ES-I3 (cell line): Measurements from ENCODE around the gene KLK13.
A peak's percentile ranks its signal among the peaks of the same experiment; 100 is the strongest.

Experiments used
- H3K36me3 ChIP-seq: 2 replicates; pipeline ENCODE4 v1.6.1; 2013; ENCODE audit warnings: mild to moderate bottlenecking, low read length, control low read depth, moderate library complexity; ENCODE audit not compliant: insufficient read depth
- H3K4me1 ChIP-seq: 2 replicates; pipeline ENCODE4 v1.6.1; 2013; ENCODE audit warnings: mild to moderate bottlenecking, control low read depth, low read length; ENCODE audit not compliant: insufficient read depth
- H3K9ac ChIP-seq: 2 replicates; pipeline ENCODE4 v1.6.1; 2013; ENCODE audit warnings: low read depth, mild to moderate bottlenecking, low read length, moderate library complexity
- H3K9me3 ChIP-seq: 2 replicates; pipeline ENCODE4 v1.6.1; 2013; ENCODE audit warnings: mild to moderate bottlenecking, low read length, moderate library complexity; ENCODE audit not compliant: control insufficient read depth, insufficient read depth

The KLK13 gene

DNA sequence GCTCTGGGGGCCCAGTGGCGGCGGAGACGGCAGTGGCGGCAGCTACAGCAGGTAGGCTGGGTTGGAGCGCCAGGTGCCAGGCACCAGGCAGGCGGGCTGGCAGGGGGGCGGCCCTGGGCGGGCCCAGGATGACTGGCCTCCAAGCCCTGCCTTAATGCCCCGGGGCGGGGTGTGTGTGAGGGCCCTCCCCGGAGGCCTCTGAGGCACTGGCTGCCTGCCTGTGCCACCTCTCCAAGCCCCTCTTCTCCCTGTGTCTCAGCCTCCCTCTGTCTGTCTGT is 38.4 kb downstream of the KLK13 start, which contains the start of gene KLK11:
Gene KLK11, minus strand, starts transcription at position 63 of the 278 bp plus-strand sequence. CDS start 985 bp downstream, outside the sequence.
- peaks cover 22% of the 10 kb centered on the region for H3K4me1 ChIP-seq
- H3K9me3 ChIP-seq: no peaks in the 10 kb centered on the region
- no peaks in the 10 kb centered on the region for H3K36me3 ChIP-seq
- no peak within 1 kb of the TSS; the same call in 1 of the 2 replicates for H3K9ac ChIP-seq

DNA sequence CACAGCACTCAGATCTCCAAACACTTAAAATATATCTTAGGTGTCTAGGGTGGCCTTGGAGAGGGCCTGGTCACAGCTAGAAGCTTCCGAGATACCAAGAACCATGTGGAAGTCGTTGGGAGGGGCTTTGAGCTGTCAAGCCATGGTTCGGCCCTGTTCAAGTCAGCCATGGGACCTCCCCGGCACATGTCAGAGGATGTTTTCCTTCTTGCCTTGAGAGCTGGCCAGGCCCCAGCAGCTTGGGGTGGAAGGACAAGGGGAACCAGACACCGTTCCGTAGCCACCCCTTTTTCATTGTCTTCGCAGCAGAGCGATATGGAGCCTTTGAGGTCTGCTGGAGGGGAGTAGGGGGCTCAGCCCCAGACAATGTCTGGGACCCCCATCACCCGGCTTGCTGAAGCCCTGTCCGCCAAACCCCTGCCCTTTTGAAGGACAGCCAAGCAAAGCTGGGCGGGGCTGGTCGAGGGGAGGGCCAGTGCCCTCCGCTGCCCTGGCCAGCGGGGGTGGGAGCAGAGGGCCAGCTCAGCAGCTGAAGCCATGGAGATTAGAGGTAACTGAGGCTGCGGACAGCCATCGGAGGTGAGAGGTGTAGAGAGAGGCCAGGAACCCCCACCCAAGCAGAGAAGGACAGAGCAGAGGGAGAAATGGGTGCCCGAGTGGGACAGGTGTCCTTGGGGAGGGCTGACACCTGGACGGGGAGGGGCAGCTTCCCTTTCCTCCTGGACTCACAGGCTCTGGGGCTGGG is 38.9 kb downstream of the KLK13 start:
- Histone ChIP-seq H3K4me1 (peaks cover 27% of the 10 kb centered on the region), H3K9me3 (no peaks in the 10 kb centered on the region), H3K9ac (no peak overlapping the region), H3K36me3 (no peaks in the 10 kb centered on the region)

DNA sequence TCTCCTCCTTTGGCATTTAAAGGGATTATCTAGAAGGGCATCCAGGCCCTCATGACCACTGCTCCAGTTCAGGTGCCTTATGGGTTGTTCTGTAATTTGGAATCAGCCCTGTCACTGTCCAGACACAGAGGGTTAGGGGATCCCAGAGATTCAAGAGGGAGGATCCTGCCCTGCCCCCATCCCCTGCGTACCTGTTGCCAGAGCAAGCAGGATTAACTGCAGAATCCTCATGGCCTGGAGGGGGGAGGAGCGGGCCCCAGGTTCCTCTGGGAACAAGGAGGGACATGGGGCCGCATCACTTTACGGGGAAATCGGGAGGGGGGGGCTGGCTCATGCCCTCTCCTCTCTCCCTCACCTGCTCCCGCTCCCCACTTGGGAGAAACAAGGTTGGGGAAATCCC is 39.5 kb downstream of the KLK13 start:
- H3K4me1 ChIP-seq: peaks cover 27% of the 10 kb centered on the region
- H3K36me3 ChIP-seq: no peaks in the 10 kb centered on the region
- no peaks in the 10 kb centered on the region for H3K9me3 ChIP-seq
- H3K9ac ChIP-seq: no peak overlapping the region

DNA sequence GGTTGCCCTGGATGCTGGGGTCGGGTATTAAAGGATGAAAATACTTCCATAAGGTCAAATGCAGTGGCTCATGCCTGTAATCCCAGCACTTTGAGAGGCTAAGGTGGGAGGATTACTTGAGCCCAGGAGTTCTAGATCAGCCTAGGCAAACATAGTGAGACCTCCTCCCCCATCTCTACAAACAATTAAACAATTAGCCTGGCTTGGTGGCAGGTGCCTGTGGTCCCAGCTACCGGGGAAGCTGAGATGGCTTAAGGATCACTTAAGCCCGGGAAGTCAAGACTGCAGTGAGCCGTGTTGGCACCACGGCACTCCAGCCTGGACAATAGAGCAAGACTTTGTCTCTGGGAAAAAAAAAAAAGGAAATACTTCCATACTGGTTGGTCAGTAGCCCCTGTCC is 40.0 kb downstream of the KLK13 start:
- Histone ChIP-seq H3K9ac (no peak overlapping the region), H3K36me3 (no peaks in the 10 kb centered on the region), H3K9me3 (no peaks in the 10 kb centered on the region), H3K4me1 (peaks cover 27% of the 10 kb centered on the region)

DNA sequence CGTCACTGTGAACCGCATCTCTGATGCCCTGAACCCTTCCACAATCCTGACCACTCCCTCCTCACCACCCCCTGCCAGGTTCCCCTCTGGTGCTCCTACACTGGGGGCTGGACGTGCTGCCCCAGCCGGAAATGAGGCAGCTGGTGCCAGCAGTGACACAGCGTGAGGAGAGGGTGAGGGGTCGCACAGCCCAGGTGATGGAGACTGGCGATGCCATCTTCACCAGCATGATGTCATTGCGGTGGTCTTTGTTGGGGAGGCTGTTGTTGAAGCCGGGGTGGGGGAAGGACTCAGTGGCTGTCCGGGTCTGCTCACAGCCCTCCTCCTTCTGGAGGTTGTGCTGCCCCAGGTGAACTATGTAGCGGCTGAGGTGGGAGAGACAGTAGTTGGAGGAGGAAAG is 40.9 kb downstream of the KLK13 start:
- Histone ChIP-seq H3K9ac (no peak overlapping the region), H3K9me3 (no peaks in the 10 kb centered on the region), H3K4me1 (peaks cover 27% of the 10 kb centered on the region), H3K36me3 (no peaks in the 10 kb centered on the region)

DNA sequence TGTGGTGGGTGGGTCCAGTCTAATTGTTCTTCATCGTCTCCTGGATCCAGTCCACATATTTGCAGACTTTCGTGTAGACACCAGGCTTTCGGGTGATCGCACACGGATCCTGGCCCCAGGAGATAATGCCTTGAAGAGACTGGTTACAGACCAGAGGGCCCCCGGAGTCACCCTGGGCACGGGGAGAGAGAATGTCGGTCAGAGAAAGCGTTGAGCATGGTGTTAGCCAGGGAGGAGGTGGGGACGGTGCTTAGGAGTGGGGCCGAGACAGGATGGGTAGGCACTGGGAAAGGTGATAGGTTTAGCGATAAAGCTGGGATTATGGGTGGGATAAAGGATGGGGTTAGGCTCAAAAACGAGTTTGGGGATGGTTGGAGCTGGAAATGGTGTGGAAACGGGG is 42.4 kb downstream of the KLK13 start:
- H3K4me1 ChIP-seq: peaks cover 27% of the 10 kb centered on the region
- H3K36me3 ChIP-seq: no peaks in the 10 kb centered on the region
- no peaks in the 10 kb centered on the region; the same call in 1 of the 2 replicates for H3K9me3 ChIP-seq
- no peak overlapping the region for H3K9ac ChIP-seq

DNA sequence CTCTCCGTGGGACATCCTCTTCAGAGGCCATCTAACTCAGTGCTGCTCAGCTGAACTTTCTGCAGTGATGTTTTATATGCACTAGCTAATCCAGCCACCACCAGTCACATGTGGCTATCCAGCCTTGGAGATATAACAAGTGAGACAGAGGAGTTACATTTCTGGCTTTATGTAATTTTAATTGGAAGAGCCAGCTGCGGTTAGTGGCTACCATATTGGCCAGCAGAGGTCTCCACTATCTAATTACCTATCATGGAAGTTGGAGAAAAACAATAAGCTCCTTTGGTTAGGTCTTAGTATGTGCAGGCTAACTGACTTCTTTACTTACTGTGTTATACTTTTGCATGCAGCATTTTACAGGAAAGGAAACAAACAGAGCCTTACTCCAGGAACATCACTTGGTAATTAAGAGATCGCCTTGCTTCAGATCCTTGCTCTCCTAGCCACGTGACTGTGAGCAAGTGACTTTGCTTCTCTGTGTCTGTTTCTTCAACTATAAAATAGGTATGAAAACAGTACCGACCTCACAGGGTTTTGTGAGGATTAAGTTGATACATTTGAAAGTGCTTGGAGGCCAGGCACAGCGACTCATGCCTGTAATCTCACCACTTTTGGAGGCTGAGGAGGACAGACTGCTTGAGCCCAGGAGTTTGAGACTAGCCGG is 43.8 kb downstream of the KLK13 start:
- no peaks in the 10 kb centered on the region; the same call in 1 of the 2 replicates for H3K9me3 ChIP-seq
- H3K9ac ChIP-seq: no peak overlapping the region
- peaks cover 14% of the 10 kb centered on the region; the same call in 1 of the 2 replicates for H3K4me1 ChIP-seq
- no peaks in the 10 kb centered on the region for H3K36me3 ChIP-seq

DNA sequence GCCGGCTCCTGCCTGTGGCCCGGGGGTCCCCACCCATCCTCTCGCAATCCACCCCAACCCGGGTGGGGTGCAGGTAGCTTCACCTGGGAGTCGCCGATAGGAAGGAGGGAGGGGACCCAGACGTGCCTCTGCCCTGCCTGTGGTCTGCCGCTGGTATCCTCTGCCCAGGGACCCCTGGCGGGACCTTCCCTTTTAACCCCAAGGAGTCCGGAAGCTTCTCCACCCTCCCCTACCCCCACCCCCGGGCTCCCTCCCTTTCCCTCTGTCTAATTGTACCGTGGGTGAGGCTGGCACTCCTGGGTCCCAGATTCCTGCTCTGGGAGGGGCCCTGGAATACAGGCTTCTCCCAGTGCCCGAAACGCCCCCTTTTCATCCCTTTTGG is 45.4 kb downstream of the KLK13 start, which contains the start of gene KLK10:
Gene KLK10, minus strand, starts transcription at position 166 of the 382 bp plus-strand sequence. CDS start 579 bp downstream, outside the sequence.
- Histone ChIP-seq H3K36me3 (no peaks in the 10 kb centered on the region), H3K9ac (peak within 1 kb of the TSS; percentile 67), H3K4me1 (peaks cover 5% of the 10 kb centered on the region; the same call in 1 of the 2 replicates), H3K9me3 (no peaks in the 10 kb centered on the region; the same call in 1 of the 2 replicates)

DNA sequence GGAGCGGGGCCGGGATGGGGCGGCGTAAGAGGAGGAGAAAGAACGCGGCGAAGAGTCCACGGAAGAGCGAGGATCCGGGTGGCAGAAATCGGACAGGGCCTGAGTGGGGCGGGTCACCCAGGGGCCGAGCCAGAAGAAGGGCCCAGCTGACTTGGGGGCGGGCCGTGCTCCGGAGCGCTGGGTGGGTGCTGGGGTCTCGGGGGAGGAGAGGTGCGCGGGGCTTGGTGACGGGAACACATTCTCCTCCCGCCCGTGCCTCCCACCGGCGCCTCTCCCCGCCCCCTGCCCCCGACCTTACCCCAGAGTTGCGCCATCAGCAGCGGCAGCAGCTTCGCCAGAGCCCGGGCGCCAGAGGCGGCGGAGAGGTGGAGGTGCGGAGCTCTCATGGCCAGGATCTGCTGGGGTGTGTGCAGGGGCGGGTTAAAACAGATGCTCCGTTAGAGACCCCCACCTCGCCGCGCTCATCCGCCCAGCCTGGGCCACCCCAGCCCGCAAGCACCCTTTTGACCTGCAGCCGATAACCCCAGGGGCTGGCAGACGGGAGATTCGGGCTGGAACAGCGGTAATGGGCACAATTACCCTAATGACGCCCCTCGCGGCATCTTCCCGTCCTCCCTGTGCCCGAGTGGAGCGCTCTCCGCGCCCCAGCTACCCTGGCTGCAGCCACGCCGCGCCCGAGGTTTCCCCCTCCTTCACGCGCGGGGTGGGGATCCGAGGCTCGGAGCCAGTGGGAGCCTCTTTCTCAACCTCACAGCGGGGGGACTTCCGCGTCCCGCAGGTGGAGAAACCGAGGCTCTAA is 45.9 kb downstream of the KLK13 start:
- peaks cover 5% of the 10 kb centered on the region; the same call in 1 of the 2 replicates for H3K4me1 ChIP-seq
- no peaks in the 10 kb centered on the region; the same call in 1 of the 2 replicates for H3K9me3 ChIP-seq
- peak overlapping the region; percentile 67 for H3K9ac ChIP-seq
- no peaks in the 10 kb centered on the region for H3K36me3 ChIP-seq

DNA sequence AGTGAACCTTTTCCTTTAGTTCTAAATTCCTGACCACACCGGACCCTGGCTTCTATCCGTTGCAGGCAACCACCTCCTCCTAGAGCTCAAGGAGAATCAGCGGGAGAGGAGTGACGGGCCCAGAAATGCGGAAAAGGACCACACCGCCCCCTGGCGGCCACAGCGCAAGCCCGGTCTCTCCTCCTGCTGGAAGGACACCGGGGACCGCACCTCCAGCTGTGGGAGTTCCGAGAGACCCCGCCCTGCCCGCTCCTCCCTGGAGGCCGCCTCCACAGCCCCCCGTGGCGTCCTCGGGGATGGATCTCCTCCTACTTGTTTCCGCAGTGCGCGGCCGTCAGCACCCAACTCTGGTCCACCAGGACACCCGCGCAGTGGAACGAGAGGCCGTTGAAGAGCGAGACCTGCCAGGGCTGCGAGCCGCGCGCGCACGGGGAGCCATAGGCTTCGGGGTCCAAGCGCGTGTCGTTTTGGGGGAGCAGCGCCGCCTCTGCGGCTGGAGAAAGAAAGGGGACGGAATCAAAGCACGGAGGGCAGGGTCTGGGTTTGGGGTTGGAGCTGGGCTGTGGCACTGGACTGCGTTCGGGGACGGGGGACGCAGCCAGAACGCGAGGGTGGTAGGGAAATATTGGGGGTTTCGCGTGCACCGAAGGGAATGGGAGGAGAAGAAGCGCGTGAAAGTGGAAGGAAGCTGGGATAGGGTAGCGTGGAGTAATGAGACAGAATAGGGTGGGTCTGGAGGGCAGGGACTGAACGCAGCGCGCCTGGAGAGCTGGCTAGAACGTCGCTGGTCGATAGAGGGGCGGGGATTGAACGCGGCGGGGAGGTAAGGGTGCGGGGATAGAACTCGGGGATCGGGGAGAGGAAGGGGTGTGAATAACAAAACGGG is 47.9 kb downstream of the KLK13 start:
- H3K9ac ChIP-seq: peak overlapping the region; percentile 66

DNA sequence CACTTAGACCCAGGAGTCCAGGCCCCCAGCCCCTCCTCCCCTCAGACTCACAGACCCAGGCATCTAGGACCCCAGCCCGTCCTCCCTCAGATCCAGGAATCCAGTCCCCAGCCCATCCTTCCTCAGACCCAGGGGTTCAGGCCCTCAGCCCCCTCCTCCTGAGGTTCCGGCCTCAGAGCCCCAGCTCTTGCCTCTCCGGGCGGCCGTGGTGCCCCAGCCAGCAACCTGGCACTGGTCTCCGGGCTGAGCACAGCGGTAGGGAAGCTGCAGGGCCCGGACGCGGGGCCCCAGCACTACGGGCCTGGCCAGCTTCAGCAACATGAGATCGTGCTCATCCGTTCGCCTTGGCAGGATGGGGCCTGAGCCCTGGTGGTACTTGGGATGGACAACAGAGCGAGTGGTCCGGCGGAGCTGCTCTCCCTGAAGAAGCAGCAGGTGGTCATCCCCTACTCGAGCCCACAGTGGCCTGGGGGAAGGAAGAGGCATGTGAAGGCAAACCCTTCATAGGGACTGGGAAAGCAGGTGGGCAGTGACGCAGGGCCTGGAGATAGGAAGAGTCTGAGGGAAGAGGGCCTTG is 49.1 kb downstream of the KLK13 start:
- Histone ChIP-seq H3K9me3 (no peaks in the 10 kb centered on the region; the same call in 1 of the 2 replicates), H3K36me3 (no peaks in the 10 kb centered on the region), H3K4me1 (no peaks in the 10 kb centered on the region), H3K9ac (no peak overlapping the region)

More for the DNA sequence above, 47.9 kb downstream of the KLK13 start:
- Histone ChIP-seq H3K4me1 (peaks cover 5% of the 10 kb centered on the region; the same call in 1 of the 2 replicates), H3K36me3 (no peaks in the 10 kb centered on the region), H3K9me3 (no peaks in the 10 kb centered on the region; the same call in 1 of the 2 replicates)

DNA sequence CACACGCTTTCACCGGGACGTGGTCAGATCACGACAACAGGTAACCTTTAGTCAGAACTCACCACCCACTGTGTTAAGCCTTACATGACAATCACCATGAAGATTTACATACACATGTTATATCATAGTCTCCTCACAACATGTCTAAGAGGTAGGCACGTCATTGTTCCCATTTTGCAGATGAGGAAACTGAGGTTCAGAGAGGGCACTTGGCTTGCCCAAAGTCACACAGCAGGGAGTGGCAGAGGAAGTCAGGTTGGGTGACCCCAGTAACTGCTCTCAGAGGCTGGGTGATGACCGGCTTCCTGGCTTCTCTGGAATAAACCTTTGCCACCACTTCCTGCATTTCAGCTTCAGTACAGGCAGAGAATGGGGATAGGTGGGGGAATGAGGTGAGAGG is 50.6 kb downstream of the KLK13 start:
- no peak overlapping the region for H3K9ac ChIP-seq
- H3K9me3 ChIP-seq: no peaks in the 10 kb centered on the region; the same call in 1 of the 2 replicates
- no peaks in the 10 kb centered on the region for H3K36me3 ChIP-seq
- no peaks in the 10 kb centered on the region for H3K4me1 ChIP-seq

DNA sequence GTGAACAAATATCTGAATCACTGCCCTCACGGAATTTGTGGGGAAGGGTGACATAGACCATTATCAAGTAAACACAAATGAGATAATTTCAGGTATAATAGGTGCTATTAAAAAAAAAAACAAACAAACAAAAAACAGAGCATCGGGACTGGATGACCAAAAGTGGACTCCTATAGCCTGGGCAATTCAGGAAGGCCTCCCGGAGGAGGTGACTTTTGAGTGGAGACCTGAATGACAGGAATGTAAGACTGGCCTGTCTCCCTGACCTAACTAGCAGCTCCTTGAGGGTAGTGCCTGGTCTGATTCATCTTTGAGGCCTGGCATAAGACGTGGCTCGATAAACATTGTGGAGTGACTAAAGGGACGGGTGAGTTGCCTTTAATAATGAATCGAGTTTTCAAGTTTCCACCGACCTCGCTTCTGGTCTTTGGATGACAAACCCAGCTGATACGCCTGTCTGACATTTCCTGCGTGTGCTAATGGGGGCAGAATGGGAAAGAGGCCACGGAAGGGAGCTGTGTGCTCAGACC is 52.2 kb downstream of the KLK13 start:
- H3K9me3 ChIP-seq: no peaks in the 10 kb centered on the region
- no peaks in the 10 kb centered on the region for H3K4me1 ChIP-seq
- no peaks in the 10 kb centered on the region for H3K36me3 ChIP-seq
- H3K9ac ChIP-seq: no peak overlapping the region
